ENCODE measurements around the gene RBM4.

DNA sequence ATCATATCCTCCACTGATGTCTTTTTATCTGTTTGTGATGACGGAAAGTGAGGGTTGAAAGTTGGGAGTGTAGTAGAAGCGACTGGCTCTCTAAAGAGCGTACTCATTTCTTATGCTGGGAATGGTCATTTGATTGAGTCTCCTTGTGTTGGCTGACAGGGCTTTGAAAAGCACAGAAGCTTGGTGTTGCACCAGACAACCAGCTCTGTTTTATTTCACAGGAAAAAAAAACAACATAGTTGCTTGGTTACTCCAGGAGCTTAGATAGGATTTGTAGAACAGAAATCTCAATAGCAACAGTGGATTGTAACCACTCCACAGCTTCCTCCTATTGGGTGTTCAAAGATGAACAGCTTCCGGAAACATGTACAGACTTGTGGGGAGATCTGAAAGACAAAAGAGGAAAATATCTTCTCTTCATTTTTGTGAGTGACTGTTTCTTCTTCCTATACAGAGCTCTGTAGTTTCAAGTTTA lies 19.4 kb upstream of the RBM4 start:
- TF ChIP-seq, protein P1, sequence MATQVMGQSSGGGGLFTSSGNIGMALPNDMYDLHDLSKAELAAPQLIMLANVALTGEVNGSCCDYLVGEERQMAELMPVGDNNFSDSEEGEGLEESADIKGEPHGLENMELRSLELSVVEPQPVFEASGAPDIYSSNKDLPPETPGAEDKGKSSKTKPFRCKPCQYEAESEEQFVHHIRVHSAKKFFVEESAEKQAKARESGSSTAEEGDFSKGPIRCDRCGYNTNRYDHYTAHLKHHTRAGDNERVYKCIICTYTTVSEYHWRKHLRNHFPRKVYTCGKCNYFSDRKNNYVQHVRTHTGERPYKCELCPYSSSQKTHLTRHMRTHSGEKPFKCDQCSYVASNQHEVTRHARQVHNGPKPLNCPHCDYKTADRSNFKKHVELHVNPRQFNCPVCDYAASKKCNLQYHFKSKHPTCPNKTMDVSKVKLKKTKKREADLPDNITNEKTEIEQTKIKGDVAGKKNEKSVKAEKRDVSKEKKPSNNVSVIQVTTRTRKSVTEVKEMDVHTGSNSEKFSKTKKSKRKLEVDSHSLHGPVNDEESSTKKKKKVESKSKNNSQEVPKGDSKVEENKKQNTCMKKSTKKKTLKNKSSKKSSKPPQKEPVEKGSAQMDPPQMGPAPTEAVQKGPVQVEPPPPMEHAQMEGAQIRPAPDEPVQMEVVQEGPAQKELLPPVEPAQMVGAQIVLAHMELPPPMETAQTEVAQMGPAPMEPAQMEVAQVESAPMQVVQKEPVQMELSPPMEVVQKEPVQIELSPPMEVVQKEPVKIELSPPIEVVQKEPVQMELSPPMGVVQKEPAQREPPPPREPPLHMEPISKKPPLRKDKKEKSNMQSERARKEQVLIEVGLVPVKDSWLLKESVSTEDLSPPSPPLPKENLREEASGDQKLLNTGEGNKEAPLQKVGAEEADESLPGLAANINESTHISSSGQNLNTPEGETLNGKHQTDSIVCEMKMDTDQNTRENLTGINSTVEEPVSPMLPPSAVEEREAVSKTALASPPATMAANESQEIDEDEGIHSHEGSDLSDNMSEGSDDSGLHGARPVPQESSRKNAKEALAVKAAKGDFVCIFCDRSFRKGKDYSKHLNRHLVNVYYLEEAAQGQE (IDR thresholded peaks at IDR 0.05): no peak
- TF ChIP-seq EGR1 (IDR thresholded peaks at IDR 0.05; ENCODE audit: low read depth in 2 of 2) (no peak), CTCF (IDR thresholded peaks at IDR 0.05; ENCODE audit: low read depth, low read length, missing input control) (no peak), JUND (IDR thresholded peaks at IDR 0.05) (no peak), YY1 (IDR thresholded peaks at IDR 0.05) (no peak), SP1 (IDR thresholded peaks at IDR 0.05) (no peak), TAF1 (conservative IDR thresholded peaks at IDR 0.05) (no peak)

All from liver (tissue), 3 donors.